ENCODE results near the gene CCDC201. TPM values are rescaled to one million over a fixed set of nuclear protein-coding genes. Genes with fewer than 3 reads are reported as not detected.

The CCDC201 gene
- total RNA-seq (ENCODE audit: low replicate concordance) = not detected in 2 replicates
- long read RNA-seq = 0 reads

DNA sequence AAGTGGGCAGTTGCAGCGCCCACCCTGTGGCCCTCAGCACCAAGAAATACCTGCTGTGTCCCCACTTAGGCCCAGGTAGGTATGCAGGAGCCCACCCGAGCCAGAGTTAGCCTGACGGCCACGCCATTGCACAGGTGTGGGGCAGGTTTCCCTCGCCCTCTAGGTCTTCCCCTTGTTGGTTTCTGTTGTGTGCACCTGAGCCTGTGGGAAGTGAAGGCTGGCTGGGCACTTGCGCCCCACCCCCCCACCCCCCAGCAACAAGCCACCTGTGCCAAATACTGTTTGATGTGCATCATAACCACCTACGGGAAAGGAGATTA, at the start of gene CCDC201:
Gene CCDC201, minus strand, starts transcription at position 48 of the 320 bp plus-strand sequence. CDS start 75 bp downstream, outside the sequence.
- Mint-ChIP-seq H3K4me1 (ENCODE audit: unreplicated experiment) (no peaks in the 10 kb centered on the region), H3K27ac (no peak within 1 kb of the TSS)
- TF ChIP-seq, protein P1, sequence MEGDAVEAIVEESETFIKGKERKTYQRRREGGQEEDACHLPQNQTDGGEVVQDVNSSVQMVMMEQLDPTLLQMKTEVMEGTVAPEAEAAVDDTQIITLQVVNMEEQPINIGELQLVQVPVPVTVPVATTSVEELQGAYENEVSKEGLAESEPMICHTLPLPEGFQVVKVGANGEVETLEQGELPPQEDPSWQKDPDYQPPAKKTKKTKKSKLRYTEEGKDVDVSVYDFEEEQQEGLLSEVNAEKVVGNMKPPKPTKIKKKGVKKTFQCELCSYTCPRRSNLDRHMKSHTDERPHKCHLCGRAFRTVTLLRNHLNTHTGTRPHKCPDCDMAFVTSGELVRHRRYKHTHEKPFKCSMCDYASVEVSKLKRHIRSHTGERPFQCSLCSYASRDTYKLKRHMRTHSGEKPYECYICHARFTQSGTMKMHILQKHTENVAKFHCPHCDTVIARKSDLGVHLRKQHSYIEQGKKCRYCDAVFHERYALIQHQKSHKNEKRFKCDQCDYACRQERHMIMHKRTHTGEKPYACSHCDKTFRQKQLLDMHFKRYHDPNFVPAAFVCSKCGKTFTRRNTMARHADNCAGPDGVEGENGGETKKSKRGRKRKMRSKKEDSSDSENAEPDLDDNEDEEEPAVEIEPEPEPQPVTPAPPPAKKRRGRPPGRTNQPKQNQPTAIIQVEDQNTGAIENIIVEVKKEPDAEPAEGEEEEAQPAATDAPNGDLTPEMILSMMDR (conservative IDR thresholded peaks at IDR 0.05) = no peak

GRCh38 chr7:45921699-45922519, 49.0 kb upstream of the CCDC201 start:
- H3K4me3 Mint-ChIP-seq = peak overlapping the region; percentile 89
- TF ChIP-seq, protein P1 (conservative IDR thresholded peaks at IDR 0.05) = peak; percentile 98
- peak overlapping the region; percentile 87 for H3K27ac Mint-ChIP-seq
- H3K9me3 Mint-ChIP-seq = no peaks in the 10 kb centered on the region
- H3K4me1 Mint-ChIP-seq (ENCODE audit: unreplicated experiment) = peaks cover 23% of the 10 kb centered on the region
- peak; percentile 81 for DNase-seq (ENCODE audit: extremely low spot score, unreplicated experiment)
- H3K27me3 Mint-ChIP-seq = peaks cover 52% of the 10 kb centered on the region
- H3K36me3 Mint-ChIP-seq = peaks cover 4% of the 10 kb centered on the region

More for the DNA sequence above, at the start of gene CCDC201:
- no peaks in the 10 kb centered on the region for H3K9me3 Mint-ChIP-seq
- H3K4me3 Mint-ChIP-seq = no peak within 1 kb of the TSS
- H3K36me3 Mint-ChIP-seq = no peaks in the 10 kb centered on the region
- no peak for DNase-seq (ENCODE audit: extremely low spot score, unreplicated experiment)
- no peaks in the 10 kb centered on the region for H3K27me3 Mint-ChIP-seq

DNA sequence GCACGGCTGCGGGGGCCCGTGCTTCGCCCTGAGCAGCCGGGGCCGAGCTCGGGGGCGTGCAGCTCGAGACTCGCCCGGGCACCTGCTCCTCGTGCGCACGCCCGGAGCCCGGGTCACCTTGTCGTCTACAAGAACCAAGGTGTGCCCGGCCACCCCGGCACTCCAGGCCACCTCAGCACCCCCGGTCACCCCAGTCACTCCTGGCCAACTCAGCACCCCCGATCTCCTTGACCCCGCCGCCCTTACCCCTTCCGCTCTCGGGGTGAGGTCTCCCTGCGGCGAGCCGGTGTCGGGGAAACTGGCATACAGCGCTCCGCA, 48.5 kb upstream of the CCDC201 start:
- peaks cover 52% of the 10 kb centered on the region for H3K27me3 Mint-ChIP-seq
- TF ChIP-seq, protein P1 (conservative IDR thresholded peaks at IDR 0.05) = no peak
- H3K36me3 Mint-ChIP-seq = peaks cover 4% of the 10 kb centered on the region
- H3K4me1 Mint-ChIP-seq (ENCODE audit: unreplicated experiment) = peaks cover 23% of the 10 kb centered on the region
- DNase-seq (ENCODE audit: extremely low spot score, unreplicated experiment) = no peak
- no peaks in the 10 kb centered on the region for H3K9me3 Mint-ChIP-seq
- H3K27ac Mint-ChIP-seq = peak overlapping the region; percentile 87
- peak overlapping the region; percentile 89 for H3K4me3 Mint-ChIP-seq

DNA sequence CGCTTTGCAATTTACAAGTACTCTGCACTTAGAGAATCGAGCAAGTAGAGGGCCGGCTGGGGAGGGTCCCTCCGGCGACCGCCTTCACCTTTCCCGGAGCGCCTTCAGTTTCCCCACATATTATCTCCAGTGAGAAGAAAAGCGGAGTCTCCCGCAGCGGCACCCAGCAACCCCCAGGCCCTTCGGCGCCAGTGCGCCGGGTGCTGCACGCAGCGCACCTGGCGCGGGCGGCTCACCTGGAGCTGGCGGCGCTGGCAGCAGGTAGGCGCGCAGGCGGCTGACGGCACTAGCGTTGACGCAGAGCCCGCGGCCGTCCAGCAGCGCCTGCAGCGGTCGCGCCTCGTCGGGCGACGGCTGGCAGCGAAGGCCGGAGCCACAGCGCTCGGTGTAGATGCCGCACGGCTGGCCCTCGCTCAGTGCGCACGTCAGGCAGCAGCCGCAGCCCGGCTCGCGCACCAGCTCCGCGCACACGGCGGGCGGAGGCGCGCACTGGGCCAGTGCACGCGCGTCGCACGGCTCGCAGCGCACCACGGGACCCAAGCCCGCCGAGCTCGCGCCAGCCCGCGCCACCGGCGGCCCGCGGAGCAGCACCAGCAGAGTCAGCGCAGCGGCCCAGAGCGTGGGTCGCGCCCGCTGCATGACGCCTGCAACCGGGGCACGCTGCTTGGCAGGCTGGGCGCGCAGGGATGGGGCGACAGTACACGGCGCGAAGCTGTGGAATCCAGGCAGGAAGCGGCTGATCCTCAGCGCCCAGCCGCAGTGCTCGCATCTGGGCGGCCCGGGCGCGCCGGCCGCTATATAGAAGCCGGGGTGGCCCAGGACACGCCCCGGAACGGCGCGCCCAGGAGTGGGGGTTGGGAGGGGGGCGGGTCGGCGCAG, 47.9 kb upstream of the CCDC201 start, which contains the start of gene IGFBP3:
Gene IGFBP3, minus strand, starts transcription at position 771 of the 879 bp plus-strand sequence. Its CDS starts 132 bp downstream, at position 639.
- DNase-seq (ENCODE audit: extremely low spot score, unreplicated experiment) = no peak
- Mint-ChIP-seq H3K4me1 (ENCODE audit: unreplicated experiment) (peaks cover 23% of the 10 kb centered on the region), H3K27ac (peak within 1 kb of the TSS; percentile 87), H3K9me3 (no peaks in the 10 kb centered on the region), H3K36me3 (peaks cover 9% of the 10 kb centered on the region), H3K27me3 (peaks cover 56% of the 10 kb centered on the region), H3K4me3 (peak within 1 kb of the TSS; percentile 90)
- TF ChIP-seq, protein P1 (conservative IDR thresholded peaks at IDR 0.05) = no peak

DNA sequence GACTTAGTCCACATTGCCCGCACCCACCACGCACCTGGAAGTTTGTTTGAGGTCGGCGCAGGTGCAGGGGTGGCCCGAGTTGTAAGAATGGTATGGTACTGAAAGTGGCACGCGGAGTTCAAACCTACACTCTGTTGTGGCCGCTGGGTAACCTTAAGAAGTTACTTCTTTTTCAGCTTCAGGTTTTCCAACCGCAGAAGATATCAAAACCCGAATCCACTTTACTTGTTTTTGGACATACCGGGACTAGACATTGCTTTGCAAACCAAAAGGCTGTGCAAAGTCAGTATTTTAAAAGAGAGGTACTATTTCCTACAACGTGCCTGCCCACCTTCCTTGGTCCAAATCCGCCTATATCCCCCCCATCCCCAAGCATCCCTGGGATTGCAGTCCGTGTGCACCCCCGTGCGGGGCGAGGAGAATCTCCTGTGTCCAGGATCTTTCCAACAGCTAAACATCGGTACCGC, 47.1 kb upstream of the CCDC201 start:
- no peak for DNase-seq (ENCODE audit: extremely low spot score, unreplicated experiment)
- H3K4me3 Mint-ChIP-seq = peak overlapping the region; percentile 90
- TF ChIP-seq, protein P1 (conservative IDR thresholded peaks at IDR 0.05) = no peak
- peaks cover 23% of the 10 kb centered on the region for H3K4me1 Mint-ChIP-seq (ENCODE audit: unreplicated experiment)
- H3K27me3 Mint-ChIP-seq = peaks cover 56% of the 10 kb centered on the region
- H3K36me3 Mint-ChIP-seq = peaks cover 14% of the 10 kb centered on the region
- H3K27ac Mint-ChIP-seq = peak overlapping the region; percentile 81
- no peaks in the 10 kb centered on the region for H3K9me3 Mint-ChIP-seq

Measured in type B pancreatic cell (in vitro differentiated cells).